GM12878 (cell line): ENCODE data around the gene SNN. TPM values are rescaled to one million over a fixed set of nuclear protein-coding genes. Genes with fewer than 3 reads are reported as not detected.

Experiments used
- ATAC-seq: fragments of 200-7000 bp; cut with Tn5 transposase; 3 replicates; pipeline ENCODE4 v1.9.1; 2020; ENCODE audit warnings: mild to moderate bottlenecking, moderate library complexity
- BruUV-seq: library from RNA; stranded (reverse); fragments of 400-500 nt; replicated peaks from 2 replicates; lab custom pipeline; 2021; lab: Mats Ljungman, UMichigan
- CTCF ChIA-PET: fragments of 300-600 bp; sonication (Branson Sonifier 250); formaldehyde crosslinking; extraction: SDS; loops from one replicate; lab custom pipeline; 2021; ENCODE audit warnings: inconsistent platforms; lab: Yijun Ruan, JAX
- POLR2A ChIA-PET: fragments of 350-600 bp; formaldehyde crosslinking; extraction: SDS; loops from one replicate; lab custom pipeline; 2021; ENCODE audit warnings: inconsistent platforms; lab: Charles Lee
- RAD21 ChIA-PET: fragments of 300-600 bp; sonication (Branson Sonifier 250); formaldehyde crosslinking; loops from one replicate; lab custom pipeline; 2023; ENCODE audit warnings: antibody characterized with exemption; ENCODE audit not compliant: unreplicated experiment; lab: Charles Lee
- SMC1A ChIA-PET: fragments of 300-600 bp; sonication (Branson Sonifier 250); formaldehyde crosslinking; loops from one replicate; lab custom pipeline; 2023; ENCODE audit not compliant: unreplicated experiment, uncharacterized antibody; lab: Charles Lee
- DNase-seq: peaks from one replicate; pipeline ENCODE4 v3.0.0-alpha.2; 2011; ENCODE audit warnings: low read depth, low spot score
- FAIRE-seq: peaks from 3 replicates; lab custom pipeline; 2011; peaks lifted over from hg19 to GRCh38; lab: Jason Lieb, UNC
- H2AFZ ChIP-seq: 2 replicates; pipeline ENCODE4 v1.6.0; 2011; ENCODE audit warnings: low read depth, low read length, control low read depth; ENCODE audit not compliant: control insufficient read depth
- H3K27ac ChIP-seq: 2 replicates; pipeline ENCODE4 v1.5.1; 2011; ENCODE audit warnings: control low read depth; ENCODE audit not compliant: control insufficient read depth, insufficient read depth
- H3K27me3 ChIP-seq, 2 experiments: replicated peaks in 1 of 2; 2 replicates each; pipeline versions ENCODE4 v1.6.0 to v1.6.1; 2011; ENCODE audit warnings: low read length in 1 of 2; ENCODE audit not compliant: control insufficient read depth in 2 of 2, insufficient read depth in 2 of 2
- H3K36me3 ChIP-seq, 2 experiments: 2 replicates each; pipeline ENCODE4 v1.5.1; 2011; ENCODE audit warnings: low read length in 1 of 2; ENCODE audit not compliant: control insufficient read depth in 2 of 2, insufficient read depth in 2 of 2
- H3K4me1 ChIP-seq: 2 replicates; pipeline ENCODE4 v1.6.1; 2011; ENCODE audit warnings: mild to moderate bottlenecking, low read length, moderate library complexity, mixed read lengths; ENCODE audit not compliant: control insufficient read depth, insufficient read depth
- H3K4me2 ChIP-seq: 2 replicates; pipeline ENCODE4 v1.6.0; 2011; ENCODE audit warnings: control low read depth; ENCODE audit not compliant: control insufficient read depth, insufficient read depth
- H3K4me3 ChIP-seq: fragments of 200-600 bp; sonication (generic); 2 replicates; pipeline ENCODE4 v1.5.1; 2016
- H3K79me2 ChIP-seq: 2 replicates; pipeline ENCODE4 v1.6.0; 2011; ENCODE audit warnings: low read length; ENCODE audit not compliant: control insufficient read depth, insufficient read depth
- H3K9ac ChIP-seq: 2 replicates; pipeline ENCODE4 v1.8.0; 2011; ENCODE audit warnings: low read length, control low read depth, mixed read lengths; ENCODE audit not compliant: control insufficient read depth, insufficient read depth
- H3K9me3 ChIP-seq: replicated peaks from 3 replicates; pipeline ENCODE4 v1.5.1; 2011; ENCODE audit warnings: mild to moderate bottlenecking, low read length; ENCODE audit not compliant: control insufficient read depth, insufficient read depth
- H4K20me1 ChIP-seq: 2 replicates; pipeline ENCODE4 v1.6.0; 2011; ENCODE audit not compliant: control insufficient read depth, insufficient read depth
- ATF7 ChIP-seq: fragments of 450-650 bp; IDR thresholded peaks from 2 replicates; pipeline ENCODE4 v1.6.1; 2016; ENCODE audit warnings: low read depth, mild to moderate bottlenecking
- BHLHE40 ChIP-seq, 2 experiments: fragments of 450-650 bp in 1 of 2; IDR thresholded peaks; 2 replicates each; pipeline ENCODE4 v1.6.1; 2011 to 2017; ENCODE audit warnings: low read depth in 2 of 2, borderline replicate concordance in 1 of 2, improper control_type of control experiment in 1 of 2, low read length in 1 of 2, mild to moderate bottlenecking in 1 of 2
- ETV6 ChIP-seq, 2 experiments: fragments of 450-650 bp in 1 of 2; IDR thresholded peaks in 1 of 2; conservative IDR thresholded peaks in 1 of 2; 2 replicates each; pipeline ENCODE4 v1.6.1; 2014; ENCODE audit warnings: antibody characterized with exemption in 1 of 2, borderline replicate concordance in 1 of 2, low read depth in 1 of 2, mild to moderate bottlenecking in 1 of 2, moderate library complexity in 1 of 2
- GATAD2B ChIP-seq: fragments of 450-650 bp; conservative IDR thresholded peaks from 2 replicates; pipeline ENCODE4 v1.6.1; 2017; ENCODE audit warnings: low read depth, mild to moderate bottlenecking, moderate library complexity
- MEF2B ChIP-seq: fragments of 450-650 bp; IDR thresholded peaks from 2 replicates; pipeline ENCODE4 v1.6.1; 2018; ENCODE audit warnings: mild to moderate bottlenecking, moderate library complexity; ENCODE audit not compliant: partially characterized antibody, poor library complexity, severe bottlenecking
- MXI1 ChIP-seq: fragments of 150-350 bp; IDR thresholded peaks from 2 replicates; pipeline ENCODE4 v1.6.1; 2011; ENCODE audit warnings: low read depth, mild to moderate bottlenecking, inconsistent platforms, low read length, improper control_type of control experiment
- NBN ChIP-seq: fragments of 450-650 bp; IDR thresholded peaks from 2 replicates; pipeline ENCODE4 v1.6.1; 2016
- NR2F1 ChIP-seq: fragments of 450-650 bp; conservative IDR thresholded peaks from 2 replicates; pipeline ENCODE4 v1.6.1; 2017; ENCODE audit warnings: mild to moderate bottlenecking
- POU2F2 ChIP-seq: IDR thresholded peaks from 3 replicates; pipeline ENCODE4 v1.6.1; 2011; ENCODE audit warnings: low read depth, mild to moderate bottlenecking, low read length, borderline replicate concordance
- SMAD1 ChIP-seq: fragments of 450-650 bp; IDR thresholded peaks from 2 replicates; pipeline ENCODE4 v1.6.1; 2018; ENCODE audit warnings: mild to moderate bottlenecking, low read depth; ENCODE audit not compliant: partially characterized antibody
- SMARCA5 ChIP-seq: fragments of 450-650 bp; IDR thresholded peaks from 2 replicates; pipeline ENCODE4 v1.6.1; 2017; ENCODE audit warnings: mild to moderate bottlenecking
- SP1 ChIP-seq: IDR thresholded peaks from one replicate; pipeline ENCODE4 v1.6.1; 2011; ENCODE audit warnings: low read depth, low read length
- TBL1XR1 ChIP-seq: IDR thresholded peaks from 2 replicates; pipeline ENCODE4 v1.6.1; 2012; ENCODE audit warnings: low read depth, low read length, improper control_type of control experiment
- ZNF207 ChIP-seq: fragments of 450-650 bp; IDR thresholded peaks from 2 replicates; pipeline ENCODE4 v1.6.1; 2014; ENCODE audit warnings: antibody characterized with exemption, mild to moderate bottlenecking, borderline replicate concordance
- WGBS: methylation state at CpG from one replicate; pipeline ENCODE4 v1.1.6; 2016; ENCODE audit warnings: low lambda C conversion rate; ENCODE audit not compliant: insufficient replicate concordance, insufficient coverage; ENCODE audit errors: missing lambda C conversion rate; 5-methylcytosine and 5-hydroxymethylcytosine counted together
- in situ Hi-C: fragments of 300-500 bp; cut with MboI; formaldehyde crosslinking; loops from 9 replicates; pipeline ENCODE4 v1.14.3; 2018; ENCODE audit warnings: mixed read lengths
- intact Hi-C: fragments of 100-400 bp; cut with micrococcal nuclease; formaldehyde crosslinking; loops from one replicate; pipeline ENCODE4 v1.14.2; 2022; ENCODE audit not compliant: unreplicated experiment
- polyA plus RNA-seq, 11 experiments: library from polyadenylated mRNA; depleted of rRNA in 4 of 11; unstranded in 6 of 11; stranded (reverse) in 5 of 11; fragments of >200 nt; fragmentation: Nextera tagmentation in 4 of 11; fragmentation: Illumina TruSeq in 1 of 11; extraction: Ambion mirVana in 4 of 11; extraction: Trizol in 1 of 11; gene quantifications; 1 replicate in 1 of 11; 2 replicates in 10 of 11; pipeline versions ENCODE4 v1.2.1 to v1.2.3, GENCODE V29; 2011 to 2016; ENCODE audit warnings: inconsistent platforms in 2 of 11, missing spikeins in 2 of 11, low read depth in 1 of 11
- total RNA-seq, 4 experiments: library from RNA; depleted of rRNA in 3 of 4; stranded (reverse); fragments of >200 nt in 3 of 4; fragmentation: Illumina TruSeq in 1 of 4; extraction: Trizol in 1 of 4; gene quantifications; 2 replicates each; pipeline versions ENCODE4 v1.2.1 to v1.2.3, GENCODE V29; 2013 to 2021
- TF ChIP-seq, protein P1 (sequence below): fragments of 150-350 bp; IDR thresholded peaks from 2 replicates; pipeline ENCODE4 v1.6.1; 2016; ENCODE audit warnings: low read depth, low read length
- TF ChIP-seq, protein P2 (sequence below): IDR thresholded peaks from 2 replicates; pipeline ENCODE4 v1.6.1; 2011; ENCODE audit warnings: low read depth, low read length, improper control_type of control experiment, borderline replicate concordance

The SNN gene
- total and polyA plus RNA-seq, 10 of the 15 experiments (the other 5 are each of a cell fraction or from before 2014, with no cell fraction given): 2.2 to 43.4 (median 27.8) TPM

DNA sequence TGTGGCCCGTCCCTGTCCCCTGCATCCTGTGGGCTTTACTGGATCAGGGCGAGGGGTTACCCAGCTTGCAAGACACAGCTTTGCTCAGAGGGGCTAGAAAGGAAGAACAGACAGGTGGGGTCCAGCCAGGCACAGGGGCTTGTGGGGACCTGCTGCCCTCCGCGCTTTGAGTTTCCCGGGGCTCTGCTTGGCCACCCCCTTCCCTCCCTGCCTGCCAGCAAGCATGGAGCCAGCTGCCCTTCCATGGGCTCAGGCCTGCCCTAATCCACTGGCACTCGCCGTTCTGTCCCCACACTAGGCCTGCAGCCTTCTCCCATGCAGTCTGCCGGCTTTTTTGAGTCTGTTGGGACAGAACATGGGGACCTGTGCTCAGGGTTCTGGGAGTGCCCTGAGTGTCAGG, 3.4 kb downstream of the SNN start (continued):
- TF ChIP-seq, protein P1, sequence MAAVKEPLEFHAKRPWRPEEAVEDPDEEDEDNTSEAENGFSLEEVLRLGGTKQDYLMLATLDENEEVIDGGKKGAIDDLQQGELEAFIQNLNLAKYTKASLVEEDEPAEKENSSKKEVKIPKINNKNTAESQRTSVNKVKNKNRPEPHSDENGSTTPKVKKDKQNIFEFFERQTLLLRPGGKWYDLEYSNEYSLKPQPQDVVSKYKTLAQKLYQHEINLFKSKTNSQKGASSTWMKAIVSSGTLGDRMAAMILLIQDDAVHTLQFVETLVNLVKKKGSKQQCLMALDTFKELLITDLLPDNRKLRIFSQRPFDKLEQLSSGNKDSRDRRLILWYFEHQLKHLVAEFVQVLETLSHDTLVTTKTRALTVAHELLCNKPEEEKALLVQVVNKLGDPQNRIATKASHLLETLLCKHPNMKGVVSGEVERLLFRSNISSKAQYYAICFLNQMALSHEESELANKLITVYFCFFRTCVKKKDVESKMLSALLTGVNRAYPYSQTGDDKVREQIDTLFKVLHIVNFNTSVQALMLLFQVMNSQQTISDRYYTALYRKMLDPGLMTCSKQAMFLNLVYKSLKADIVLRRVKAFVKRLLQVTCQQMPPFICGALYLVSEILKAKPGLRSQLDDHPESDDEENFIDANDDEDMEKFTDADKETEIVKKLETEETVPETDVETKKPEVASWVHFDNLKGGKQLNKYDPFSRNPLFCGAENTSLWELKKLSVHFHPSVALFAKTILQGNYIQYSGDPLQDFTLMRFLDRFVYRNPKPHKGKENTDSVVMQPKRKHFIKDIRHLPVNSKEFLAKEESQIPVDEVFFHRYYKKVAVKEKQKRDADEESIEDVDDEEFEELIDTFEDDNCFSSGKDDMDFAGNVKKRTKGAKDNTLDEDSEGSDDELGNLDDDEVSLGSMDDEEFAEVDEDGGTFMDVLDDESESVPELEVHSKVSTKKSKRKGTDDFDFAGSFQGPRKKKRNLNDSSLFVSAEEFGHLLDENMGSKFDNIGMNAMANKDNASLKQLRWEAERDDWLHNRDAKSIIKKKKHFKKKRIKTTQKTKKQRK: no peak
- TF ChIP-seq ZNF207: no peak

DNA sequence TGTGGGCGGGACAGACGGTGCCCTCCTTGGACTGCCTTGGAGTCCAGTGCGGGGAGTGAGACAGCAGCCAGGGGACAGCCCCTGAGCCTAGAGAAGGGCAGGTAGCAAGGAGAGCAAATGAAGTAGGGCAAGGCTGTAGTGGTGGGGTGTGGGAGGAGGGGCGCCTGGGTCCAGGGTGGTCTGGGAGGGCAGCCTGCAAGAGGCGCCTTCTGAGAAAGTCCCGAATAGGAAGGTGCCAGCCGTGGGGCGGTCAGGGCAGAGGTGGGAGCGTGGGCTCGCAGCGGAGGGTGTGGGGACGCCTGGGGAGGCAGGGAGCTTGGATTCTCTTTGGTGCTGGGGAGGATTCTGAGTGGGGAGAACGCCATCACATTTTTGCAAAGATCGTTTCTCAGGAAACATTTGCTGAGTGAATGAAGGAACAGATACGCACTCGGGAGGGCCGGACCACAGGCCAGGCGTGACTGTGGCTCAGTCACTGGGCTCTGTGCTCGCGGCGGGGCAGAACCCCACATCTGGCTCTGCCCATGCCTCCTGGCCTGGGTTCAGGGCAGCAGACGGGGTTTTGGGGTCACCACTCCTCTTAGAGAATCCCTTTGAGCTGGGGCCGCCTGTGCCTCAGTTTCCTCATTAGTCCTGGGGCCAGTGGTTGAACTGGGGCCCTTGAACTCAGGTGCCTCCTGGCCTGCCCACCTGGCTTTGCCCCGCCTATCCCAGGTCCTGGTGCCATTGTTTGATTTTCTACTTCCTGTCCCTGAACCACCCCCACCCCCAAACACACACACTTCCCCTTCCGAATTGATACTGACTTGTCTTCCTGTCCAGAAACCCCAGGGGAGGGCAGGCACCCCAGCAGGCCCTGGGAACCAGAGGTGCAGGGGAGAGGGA, 4.2 kb downstream of the SNN start:
- Histone ChIP-seq H3K9me3 (no peaks in the 10 kb centered on the region), H3K36me3 (peaks cover 10 to 12% of the 10 kb centered on the region in 2 experiments), H4K20me1 (peaks cover 10% of the 10 kb centered on the region), H3K4me3 (peak overlapping the region; percentile 59; the same call in 1 of the 2 replicates), H3K9ac (peak overlapping the region; percentile 28; the same call in 1 of the 2 replicates), H3K4me2 (peak overlapping the region; percentile 93), H3K27ac (peak overlapping the region; percentile 48), H3K79me2 (peaks cover 48% of the 10 kb centered on the region), H3K27me3 (no peaks in the 10 kb centered on the region), H2AFZ (no peak overlapping the region), H3K4me1 (peaks cover 54% of the 10 kb centered on the region)
- 30% methylated on average over 25 of the region's 25 CpGs for WGBS
- ChIA-PET CTCF (no interaction called here), SMC1A (interaction anchor here (1.7 kb wide), 1 partner anchor 16 kb away, joined by 7 read pairs; no protein-coding TSS in a partner anchor), RAD21 (interaction anchor here (1.1 to 1.7 kb wide), 2 partner anchors 16 kb away, joined by 4 to 7 read pairs; no protein-coding TSS in a partner anchor), POLR2A (interaction anchor here (0.6 to 7.1 kb wide), 4 partner anchors 8 to 92 kb away, joined by 3 to 75 read pairs (median 22); no protein-coding TSS in a partner anchor)
- in situ Hi-C loops: loop anchor here (25.0 kb wide), 1 partner anchor 710 kb away; no protein-coding TSS in a partner anchor
- no TSS peak for BruUV-seq
- ATAC-seq: peak; percentile 2; the same call in 1 of the 3 replicates
- no peak for FAIRE-seq
- DNase-seq: peak; percentile 39
- intact Hi-C loops: loop anchor here (5.0 kb wide), 1 partner anchor 90 kb away; no protein-coding TSS in a partner anchor
- no peak for TF ChIP-seq SMAD1
- peak; percentile 62 for TF ChIP-seq NR2F1
- peak; percentile 25 to 100; a peak in 2 of 4 replicates for TF ChIP-seq ETV6 (conservative IDR thresholded peaks at IDR 0.05 in 1 of 2, IDR thresholded peaks at IDR 0.05 in 1 of 2; ENCODE audit: borderline replicate concordance in 1 of 2, low read depth in 1 of 2)
- TF ChIP-seq ATF7: peak; percentile 52; the same call in 1 of the 2 replicates
- 0 out of 2 replicates have a peak, but pooled peaks have one; percentile 25 for TF ChIP-seq MXI1
- no peak for TF ChIP-seq SP1
- TF ChIP-seq, protein P2, sequence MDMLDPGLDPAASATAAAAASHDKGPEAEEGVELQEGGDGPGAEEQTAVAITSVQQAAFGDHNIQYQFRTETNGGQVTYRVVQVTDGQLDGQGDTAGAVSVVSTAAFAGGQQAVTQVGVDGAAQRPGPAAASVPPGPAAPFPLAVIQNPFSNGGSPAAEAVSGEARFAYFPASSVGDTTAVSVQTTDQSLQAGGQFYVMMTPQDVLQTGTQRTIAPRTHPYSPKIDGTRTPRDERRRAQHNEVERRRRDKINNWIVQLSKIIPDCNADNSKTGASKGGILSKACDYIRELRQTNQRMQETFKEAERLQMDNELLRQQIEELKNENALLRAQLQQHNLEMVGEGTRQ: no peak
- TF ChIP-seq MEF2B: peak; percentile 95
- no peak for TF ChIP-seq POU2F2
- TF ChIP-seq BHLHE40 (IDR thresholded peaks at IDR 0.05; ENCODE audit: borderline replicate concordance in 1 of 2, low read depth in 2 of 2, low read length in 1 of 2): 0 out of 4 replicates have a peak, but pooled peaks of 1 of the 2 experiments have one; percentile 12
- TF ChIP-seq NBN: peak; percentile 33; the same call in 1 of the 2 replicates
- peak; percentile 57; the same call in 1 of the 2 replicates for TF ChIP-seq TBL1XR1
- 0 out of 2 replicates have a peak, but pooled peaks have one; percentile 41 for TF ChIP-seq GATAD2B
- TF ChIP-seq SMARCA5: 0 out of 2 replicates have a peak, but pooled peaks have one; percentile 20
